Endodermal cell (in vitro differentiated cells): ENCODE results near the gene MTG2. TPM values are rescaled to one million over a fixed set of nuclear protein-coding genes. Genes with fewer than 3 reads are reported as not detected.

Source experiments
- DNase-seq: peaks from one replicate; pipeline ENCODE4 v3.0.0-alpha.2; 2017
- H3K27ac ChIP-seq: 2 replicates; pipeline ENCODE4 v1.5.1; 2013; ENCODE audit warnings: mild to moderate bottlenecking, low read depth, low read length, moderate library complexity
- H3K27me3 ChIP-seq: 2 replicates; pipeline ENCODE4 v1.6.1; 2013; ENCODE audit warnings: mild to moderate bottlenecking, low read length, moderate library complexity; ENCODE audit not compliant: insufficient read depth, control insufficient read depth, poor library complexity, severe bottlenecking
- H3K36me3 ChIP-seq: 2 replicates; pipeline ENCODE4 v1.7.0; 2013; ENCODE audit warnings: mild to moderate bottlenecking, low read length, moderate library complexity; ENCODE audit not compliant: control insufficient read depth, insufficient read depth
- H3K4me1 ChIP-seq: one replicate; pipeline ENCODE4 v1.7.0; 2013; ENCODE audit warnings: low read length; ENCODE audit not compliant: control insufficient read depth, insufficient read depth
- H3K4me3 ChIP-seq: 2 replicates; pipeline ENCODE4 v1.5.1; 2013; ENCODE audit warnings: mild to moderate bottlenecking, low read length, moderate library complexity
- H3K9ac ChIP-seq: 2 replicates; pipeline ENCODE4 v1.6.1; 2013; ENCODE audit warnings: mild to moderate bottlenecking, low read length, moderate library complexity; ENCODE audit not compliant: poor library complexity, severe bottlenecking; ENCODE audit errors: extremely low read depth
- H3K9me3 ChIP-seq: 2 replicates; pipeline ENCODE4 v1.6.1; 2013; ENCODE audit warnings: mild to moderate bottlenecking, low read length, moderate library complexity; ENCODE audit not compliant: control insufficient read depth
- H3K27ac Mint-ChIP-seq: 2 replicates; pipeline ENCODE4 v1.8.0; 2020; ENCODE audit warnings: mixed read lengths
- H3K27me3 Mint-ChIP-seq: 2 replicates; pipeline ENCODE4 v1.8.0; 2021; ENCODE audit warnings: mild to moderate bottlenecking, mixed read lengths; ENCODE audit not compliant: insufficient read depth
- H3K36me3 Mint-ChIP-seq: 2 replicates; pipeline ENCODE4 v1.8.0; 2020; ENCODE audit warnings: low read depth, mixed read lengths
- H3K4me1 Mint-ChIP-seq: 2 replicates; pipeline ENCODE4 v1.8.0; 2020; ENCODE audit warnings: mixed read lengths
- H3K4me3 Mint-ChIP-seq: 2 replicates; pipeline ENCODE4 v1.8.0; 2020; ENCODE audit warnings: mild to moderate bottlenecking, moderate library complexity, mixed read lengths
- H3K9me3 Mint-ChIP-seq: 2 replicates; pipeline ENCODE4 v1.8.0; 2020; ENCODE audit warnings: mild to moderate bottlenecking, mixed read lengths
- WGBS, 2 experiments: methylation state at CpG; one replicate each; pipeline versions ENCODE4 v1.1.5 to v1.1.7; 2013; ENCODE audit warnings: missing lambda C conversion rate in 2 of 2, mixed read lengths in 1 of 2; ENCODE audit not compliant: insufficient coverage in 1 of 2, insufficient read length in 1 of 2; 5-methylcytosine and 5-hydroxymethylcytosine counted together
- total RNA-seq, 2 donors: library from RNA; stranded (reverse); fragmentation: NEBNext Ultra II Directional in 1 of 2; extraction: Animal tissue kit (Norgen Biotek cat#: 25700) in 1 of 2; gene quantifications; 2 replicates in 1 of 2; 3 replicates in 1 of 2; pipeline ENCODE4 v1.2.1, GENCODE V29; 2021
- TF ChIP-seq, protein P1 (sequence below): fragments of 200-600 bp; sonication (generic); conservative IDR thresholded peaks from 2 replicates; pipeline ENCODE4 v1.5.0; 2021; ENCODE audit warnings: antibody characterized with exemption, mild to moderate bottlenecking

MTG2 gene
- total RNA-seq, 2 donors from 2014 or later: 28.2 to 29.6 TPM

DNA sequence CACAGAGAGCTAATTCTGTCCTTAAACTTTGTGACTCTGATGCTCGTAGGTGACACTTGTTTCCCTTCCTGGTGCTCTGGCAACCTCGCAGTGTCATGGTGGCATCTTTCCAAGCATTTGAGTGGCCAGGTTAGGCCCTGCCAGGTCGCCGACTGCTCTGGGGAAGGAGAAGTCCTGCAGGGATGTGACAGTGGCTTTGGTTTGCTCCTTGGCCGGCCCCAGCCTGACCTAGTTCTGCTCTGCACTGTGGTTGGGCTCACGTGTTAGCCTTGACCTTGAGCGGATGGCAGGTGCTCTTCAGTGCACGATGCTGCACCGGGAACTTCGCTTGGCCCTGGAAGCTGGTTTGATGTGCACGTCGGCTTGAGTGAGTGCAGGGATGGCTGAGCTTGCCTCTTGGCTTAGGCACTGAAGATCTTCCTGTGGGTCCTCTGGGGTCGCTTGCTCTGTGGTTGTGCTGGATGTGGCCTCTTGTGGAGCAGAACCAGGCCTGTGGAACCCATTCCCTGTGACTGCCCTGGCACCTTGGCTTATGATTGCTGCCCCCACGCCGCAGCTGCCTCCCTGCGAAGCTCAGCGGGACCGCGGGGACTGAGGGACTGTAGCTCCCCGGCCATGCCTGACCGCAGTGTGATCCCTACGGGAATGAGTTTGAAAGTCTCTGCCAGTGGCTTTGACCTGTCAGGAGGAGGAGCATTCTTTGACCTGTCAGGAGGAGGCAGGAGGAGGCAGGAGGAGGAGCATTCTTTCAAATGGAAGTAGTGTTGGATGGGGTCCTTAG is 64.2 kb downstream of the MTG2 start:
- Mint-ChIP-seq H3K4me3 (no peak overlapping the region), H3K4me1 (peaks cover 4% of the 10 kb centered on the region), H3K36me3 (peaks cover 12% of the 10 kb centered on the region), H3K27me3 (no peaks in the 10 kb centered on the region), H3K9me3 (no peaks in the 10 kb centered on the region), H3K27ac (peak overlapping the region; percentile 70)
- no peak overlapping the region for H3K4me3 ChIP-seq
- 86 to 90% methylated on average over 22 of the region's 22 CpGs for WGBS, 2 experiments
- no peak for DNase-seq
- no peaks in the 10 kb centered on the region for H3K27me3 ChIP-seq
- TF ChIP-seq, protein P1, sequence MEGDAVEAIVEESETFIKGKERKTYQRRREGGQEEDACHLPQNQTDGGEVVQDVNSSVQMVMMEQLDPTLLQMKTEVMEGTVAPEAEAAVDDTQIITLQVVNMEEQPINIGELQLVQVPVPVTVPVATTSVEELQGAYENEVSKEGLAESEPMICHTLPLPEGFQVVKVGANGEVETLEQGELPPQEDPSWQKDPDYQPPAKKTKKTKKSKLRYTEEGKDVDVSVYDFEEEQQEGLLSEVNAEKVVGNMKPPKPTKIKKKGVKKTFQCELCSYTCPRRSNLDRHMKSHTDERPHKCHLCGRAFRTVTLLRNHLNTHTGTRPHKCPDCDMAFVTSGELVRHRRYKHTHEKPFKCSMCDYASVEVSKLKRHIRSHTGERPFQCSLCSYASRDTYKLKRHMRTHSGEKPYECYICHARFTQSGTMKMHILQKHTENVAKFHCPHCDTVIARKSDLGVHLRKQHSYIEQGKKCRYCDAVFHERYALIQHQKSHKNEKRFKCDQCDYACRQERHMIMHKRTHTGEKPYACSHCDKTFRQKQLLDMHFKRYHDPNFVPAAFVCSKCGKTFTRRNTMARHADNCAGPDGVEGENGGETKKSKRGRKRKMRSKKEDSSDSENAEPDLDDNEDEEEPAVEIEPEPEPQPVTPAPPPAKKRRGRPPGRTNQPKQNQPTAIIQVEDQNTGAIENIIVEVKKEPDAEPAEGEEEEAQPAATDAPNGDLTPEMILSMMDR: no peak
- H3K9me3 ChIP-seq: no peaks in the 10 kb centered on the region
- no peak overlapping the region for H3K27ac ChIP-seq
- no peak overlapping the region for H3K9ac ChIP-seq
- H3K4me1 ChIP-seq: no peaks in the 10 kb centered on the region
- H3K36me3 ChIP-seq: peaks cover 4% of the 10 kb centered on the region

DNA sequence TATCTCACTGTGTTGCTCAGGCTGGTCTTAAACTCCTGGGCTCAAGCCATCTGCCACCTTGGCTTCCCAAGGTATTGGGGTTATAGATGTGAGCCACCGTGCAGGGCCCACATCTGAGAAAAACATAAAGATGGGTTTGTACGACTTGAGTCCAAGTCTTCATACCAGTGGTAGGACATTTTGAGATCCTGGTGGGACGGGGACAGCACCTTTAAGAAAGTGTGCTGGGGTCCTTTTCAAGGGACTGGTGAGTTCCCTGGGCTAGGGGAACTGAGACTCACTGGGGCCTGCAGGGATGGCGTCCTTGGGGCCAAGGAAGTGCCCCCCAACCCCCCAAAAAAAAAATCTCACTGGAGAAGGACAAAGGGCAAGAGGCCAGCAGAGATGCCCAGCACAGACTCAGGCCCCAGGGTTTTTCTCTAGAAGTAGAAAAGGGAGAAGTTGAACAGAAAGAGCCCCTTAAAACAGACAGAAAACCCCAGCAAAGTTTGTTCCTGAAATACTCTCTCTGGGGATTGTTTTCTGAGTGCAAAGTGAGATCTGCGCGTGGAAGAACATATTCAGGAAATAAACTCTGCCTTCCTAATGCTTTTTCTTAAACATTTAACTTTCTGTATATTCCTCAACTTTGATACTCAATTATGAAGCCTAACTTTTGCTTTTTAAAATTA is 66.2 kb downstream of the MTG2 start:
- no peaks in the 10 kb centered on the region for H3K27me3 ChIP-seq
- no peaks in the 10 kb centered on the region for H3K9me3 ChIP-seq
- WGBS, 2 experiments: 95 to 96% methylated on average over 6 of the region's 6 CpGs
- no peak overlapping the region for H3K9ac ChIP-seq
- H3K36me3 ChIP-seq: peaks cover 6% of the 10 kb centered on the region
- H3K27ac Mint-ChIP-seq: no peak overlapping the region
- no peaks in the 10 kb centered on the region for H3K9me3 Mint-ChIP-seq
- H3K4me1 ChIP-seq: no peaks in the 10 kb centered on the region
- no peak overlapping the region for H3K4me3 Mint-ChIP-seq
- H3K27ac ChIP-seq: no peak overlapping the region
- H3K4me1 Mint-ChIP-seq: peaks cover 4% of the 10 kb centered on the region
- TF ChIP-seq, protein P1: no peak
- H3K36me3 Mint-ChIP-seq: peaks cover 7% of the 10 kb centered on the region
- H3K27me3 Mint-ChIP-seq: no peaks in the 10 kb centered on the region
- DNase-seq: no peak
- H3K4me3 ChIP-seq: no peak overlapping the region

DNA sequence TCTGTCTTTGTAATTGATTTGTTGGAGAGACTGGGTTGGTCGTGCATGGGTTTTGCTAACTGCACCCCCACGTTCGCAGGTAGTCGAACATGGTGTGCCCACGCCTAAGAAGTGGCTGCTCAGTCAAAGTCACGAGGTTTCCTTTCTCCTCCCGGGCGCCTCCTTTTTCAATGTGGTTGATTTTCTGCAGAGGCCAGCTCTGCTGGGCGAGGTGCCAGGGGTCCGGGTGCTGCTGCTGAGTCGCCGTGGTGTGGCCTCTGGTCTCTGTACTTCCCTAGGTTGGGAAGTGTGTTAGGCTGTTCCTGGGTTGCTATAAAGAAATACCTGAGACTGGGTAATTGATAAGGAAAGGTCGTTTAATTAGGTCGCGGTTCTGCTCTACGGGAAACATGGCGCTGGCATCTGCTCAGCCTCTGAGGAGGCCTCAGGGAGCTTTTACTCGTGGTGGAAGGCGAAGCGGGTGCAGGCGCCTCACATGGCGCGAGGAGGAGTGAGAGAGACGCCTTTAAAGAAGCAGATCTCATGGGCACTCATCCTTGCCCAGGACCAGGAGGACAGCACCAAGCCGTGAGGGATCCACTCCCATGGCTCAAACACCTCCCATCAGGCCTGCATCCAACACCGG is 69.6 kb downstream of the MTG2 start:
- DNase-seq: no peak
- no peaks in the 10 kb centered on the region for H3K4me1 ChIP-seq
- 95 to 97% methylated on average over 20 to 26 of the region's 26 CpGs for WGBS, 2 experiments
- H3K27me3 Mint-ChIP-seq: no peaks in the 10 kb centered on the region
- peaks cover 16% of the 10 kb centered on the region for H3K36me3 ChIP-seq
- no peak overlapping the region for H3K27ac Mint-ChIP-seq
- H3K9ac ChIP-seq: no peak overlapping the region
- H3K36me3 Mint-ChIP-seq: peaks cover 23% of the 10 kb centered on the region
- no peak overlapping the region for H3K4me3 Mint-ChIP-seq
- TF ChIP-seq, protein P1: no peak
- no peak overlapping the region for H3K27ac ChIP-seq
- no peaks in the 10 kb centered on the region for H3K4me1 Mint-ChIP-seq
- no peaks in the 10 kb centered on the region for H3K9me3 Mint-ChIP-seq
- H3K9me3 ChIP-seq: no peaks in the 10 kb centered on the region
- H3K27me3 ChIP-seq: no peaks in the 10 kb centered on the region
- no peak overlapping the region for H3K4me3 ChIP-seq

Other genes with a start within 250 kb of the MTG2 start
- 10 to 100 TPM; 25.5 to 39.9 TPM for gene TAF4, start 117.1 kb upstream of the MTG2 start, total RNA-seq
- gene LSM14B, start 60.6 kb upstream of the MTG2 start, total RNA-seq: 10 to 100 TPM; 89.1 to 91.1 TPM
- 100 to 1,000 TPM; 279 to 280 TPM for gene PSMA7, start 39.6 kb upstream of the MTG2 start, total RNA-seq
- gene SS18L1, start 39.3 kb upstream of the MTG2 start, total RNA-seq: 10 to 100 TPM; 23.2 to 28.8 TPM
- under 1 TPM in 1 of 2 donors, not detected in 1; 0.44 TPM for gene HRH3, start 37.2 kb downstream of the MTG2 start, total RNA-seq
- gene OSBPL2, start 55.5 kb downstream of the MTG2 start, total RNA-seq: 10 to 100 TPM; 46.7 to 50.3 TPM
- 100 to 1,000 TPM; 105 to 106 TPM for gene ADRM1, start 120.0 kb downstream of the MTG2 start, total RNA-seq
- gene LAMA5, start 184.3 kb downstream of the MTG2 start, total RNA-seq: 100 to 1,000 TPM; 315 to 369 TPM
- gene RPS21, start 204.1 kb downstream of the MTG2 start, total RNA-seq: 1,000 to 10,000 TPM; 1,288 to 1,382 TPM
- gene CABLES2, start 224.3 kb downstream of the MTG2 start, total RNA-seq: 10 to 100 TPM; 10.4 to 15.6 TPM
- under 1 TPM in 1 of 2 donors, not detected in 1; 0.40 TPM for gene RBBP8NL, start 244.5 kb downstream of the MTG2 start, total RNA-seq